MM.1S (cell line): Measurements from ENCODE around the gene NCBP2L.

Experiments used
- DNase-seq: peaks from one replicate; pipeline ENCODE4 v3.0.0-alpha.2; 2015
- H2AFZ ChIP-seq: fragments of 300-600 bp; sonication (generic); 2 replicates; pipeline ENCODE4 v1.6.0; 2016; ENCODE audit warnings: antibody characterized with exemption, low read length
- H3F3A ChIP-seq: fragments of 300-600 bp; sonication (generic); 2 replicates; pipeline ENCODE4 v1.6.1; 2016; ENCODE audit warnings: mild to moderate bottlenecking, antibody characterized with exemption, low read length, moderate library complexity, mixed read lengths; ENCODE audit not compliant: insufficient read depth
- H3K27ac ChIP-seq: fragments of 300-600 bp; sonication (generic); 2 replicates; pipeline ENCODE4 v1.5.1; 2016; ENCODE audit warnings: mild to moderate bottlenecking, low read length
- H3K27me3 ChIP-seq: fragments of 300-600 bp; sonication (generic); replicated peaks from 2 replicates; pipeline ENCODE4 v1.6.0; 2016; ENCODE audit warnings: low read length; ENCODE audit not compliant: insufficient read depth
- H3K36me3 ChIP-seq: fragments of 300-600 bp; sonication (generic); replicated peaks from 2 replicates; pipeline ENCODE4 v1.6.1; 2016; ENCODE audit warnings: mild to moderate bottlenecking, low read length, mixed read lengths; ENCODE audit not compliant: insufficient read depth
- H3K4me1 ChIP-seq: fragments of 300-600 bp; sonication (generic); 2 replicates; pipeline ENCODE4 v1.6.1; 2016; ENCODE audit warnings: low read length, mixed read lengths
- H3K4me2 ChIP-seq: fragments of 300-600 bp; sonication (generic); 2 replicates; pipeline ENCODE4 v1.6.0; 2016; ENCODE audit warnings: low read depth, low read length
- H3K4me3 ChIP-seq: fragments of 300-600 bp; sonication (generic); 2 replicates; pipeline ENCODE4 v1.5.1; 2016; ENCODE audit warnings: low read length, mixed read lengths
- H3K79me2 ChIP-seq: fragments of 300-600 bp; sonication (generic); 2 replicates; pipeline ENCODE4 v1.6.1; 2016; ENCODE audit warnings: mixed run types, low read length, mixed read lengths
- H3K9ac ChIP-seq: fragments of 300-600 bp; sonication (generic); 2 replicates; pipeline ENCODE4 v1.6.1; 2016; ENCODE audit warnings: low read length, mixed read lengths
- H3K9me2 ChIP-seq: fragments of 300-600 bp; sonication (generic); replicated peaks from 2 replicates; pipeline ENCODE4 v1.6.1; 2016; ENCODE audit warnings: mild to moderate bottlenecking, low read length, mixed read lengths; ENCODE audit not compliant: insufficient read depth
- H3K9me3 ChIP-seq: fragments of 300-600 bp; sonication (generic); replicated peaks from 2 replicates; pipeline ENCODE4 v1.6.1; 2016; ENCODE audit warnings: mild to moderate bottlenecking, low read length, mixed read lengths; ENCODE audit not compliant: insufficient read depth
- H4K20me1 ChIP-seq: fragments of 300-600 bp; sonication (generic); 2 replicates; pipeline ENCODE4 v1.6.1; 2016; ENCODE audit warnings: mild to moderate bottlenecking, low read length, moderate library complexity, mixed read lengths; ENCODE audit not compliant: insufficient read depth
- CTCF ChIP-seq: fragments of 300-600 bp; sonication (generic); IDR thresholded peaks from 2 replicates; pipeline ENCODE4 v1.5.1; 2016; ENCODE audit warnings: antibody characterized with exemption, low read length, mixed read lengths
- EZH2 ChIP-seq: fragments of 300-600 bp; sonication (generic); optimal IDR thresholded peaks from 2 replicates; pipeline ENCODE3; 2017; ENCODE audit warnings: low read depth, mild to moderate bottlenecking, antibody characterized with exemption, low read length, mixed read lengths
- EZH2phosphoT487 ChIP-seq: fragments of 300-600 bp; sonication (generic); IDR thresholded peaks from 2 replicates; pipeline ENCODE4 v1.6.1; 2018; ENCODE audit warnings: antibody characterized with exemption, low read length

Gene NCBP2L

GRCh38 chrX:107760304-107761077, 17.0 kb upstream of the NCBP2L start:
- Histone ChIP-seq H3K27ac (no peak overlapping the region), H3K4me3 (no peak overlapping the region), H3K27me3 (no peaks in the 10 kb centered on the region), H3K36me3 (no peaks in the 10 kb centered on the region), H3K9ac (no peak overlapping the region), H3K9me3 (no peaks in the 10 kb centered on the region), H3K9me2 (no peaks in the 10 kb centered on the region), H3F3A (no peaks in the 10 kb centered on the region), H3K4me2 (no peak overlapping the region), H4K20me1 (no peaks in the 10 kb centered on the region), H2AFZ (no peak overlapping the region), H3K4me1 (no peaks in the 10 kb centered on the region), H3K79me2 (no peaks in the 10 kb centered on the region)
- DNase-seq: no peak
- TF ChIP-seq CTCF (no peak), EZH2phosphoT487 (no peak), EZH2 (no peak)

- H3K27ac ChIP-seq: no peak overlapping the region
- H3F3A ChIP-seq: no peaks in the 10 kb centered on the region
- no peak for TF ChIP-seq EZH2phosphoT487
- TF ChIP-seq CTCF: no peak
- no peak for TF ChIP-seq EZH2
- H3K79me2 ChIP-seq: no peaks in the 10 kb centered on the region
- no peak for DNase-seq
- H3K9me2 ChIP-seq: no peaks in the 10 kb centered on the region
- H3K4me3 ChIP-seq: no peak overlapping the region
- no peaks in the 10 kb centered on the region for H4K20me1 ChIP-seq
- H3K9me3 ChIP-seq: no peaks in the 10 kb centered on the region
- H3K36me3 ChIP-seq: no peaks in the 10 kb centered on the region
- no peaks in the 10 kb centered on the region for H3K27me3 ChIP-seq
- H3K4me2 ChIP-seq: no peak overlapping the region
- H2AFZ ChIP-seq: no peak overlapping the region
- no peaks in the 10 kb centered on the region for H3K4me1 ChIP-seq
- H3K9ac ChIP-seq: no peak overlapping the region
Measured at GRCh38 chrX:107763647-107764046, 13.9 kb upstream of the NCBP2L start.

- no peak for TF ChIP-seq EZH2phosphoT487
- TF ChIP-seq EZH2: no peak
- no peak for TF ChIP-seq CTCF
- no peak overlapping the region for H3K4me2 ChIP-seq
- H3K4me3 ChIP-seq: no peak overlapping the region
- no peaks in the 10 kb centered on the region for H4K20me1 ChIP-seq
- no peaks in the 10 kb centered on the region for H3K9me3 ChIP-seq
- H3K27me3 ChIP-seq: no peaks in the 10 kb centered on the region
- no peak overlapping the region for H3K9ac ChIP-seq
- no peak for DNase-seq
- H2AFZ ChIP-seq: no peak overlapping the region
- H3K79me2 ChIP-seq: no peaks in the 10 kb centered on the region
- H3K9me2 ChIP-seq: no peaks in the 10 kb centered on the region
- no peaks in the 10 kb centered on the region for H3F3A ChIP-seq
- no peaks in the 10 kb centered on the region for H3K36me3 ChIP-seq
- no peak overlapping the region for H3K27ac ChIP-seq
- no peaks in the 10 kb centered on the region for H3K4me1 ChIP-seq
Measured at GRCh38 chrX:107764845-107765608, 12.5 kb upstream of the NCBP2L start.
